Central memory CD8-positive, alpha-beta T cell (primary cell): ENCODE measurements around the gene CABP4.
"Not testable (repeated sequence)": the region's sequence is repeated elsewhere in the genome, so short reads cannot be mapped to it uniquely, and the experiment has no call there.

Experiments
- ATAC-seq: fragments of 150-1000 bp; cut with Tn5 transposase; replicated peaks from 2 replicates; pipeline ENCODE4 v1.10.0; 2022; ENCODE audit warnings: mild to moderate bottlenecking, moderate FRiP score, moderate number of reproducible peaks; ENCODE audit not compliant: poor library complexity, severe bottlenecking; ENCODE audit errors: extremely low read depth
- DNase-seq, 2 donors: peaks; one replicate each; pipeline ENCODE4 v3.0.0; 2021; ENCODE audit warnings: low spot score in 2 of 2
- H3K27ac Mint-ChIP-seq: one replicate; pipeline ENCODE4 v1.8.0; 2022; ENCODE audit warnings: low read depth, mild to moderate bottlenecking, moderate library complexity, mixed read lengths
- H3K27me3 Mint-ChIP-seq: one replicate; pipeline ENCODE4 v1.8.0; 2022; ENCODE audit warnings: mixed read lengths
- H3K36me3 Mint-ChIP-seq: one replicate; pipeline ENCODE4 v1.8.0; 2022; ENCODE audit warnings: mild to moderate bottlenecking, moderate library complexity, mixed read lengths; ENCODE audit not compliant: insufficient read depth
- H3K4me1 Mint-ChIP-seq: one replicate; pipeline ENCODE4 v1.8.0; 2022; ENCODE audit warnings: mixed read lengths
- H3K4me3 Mint-ChIP-seq: one replicate; pipeline ENCODE4 v1.8.0; 2022; ENCODE audit warnings: mild to moderate bottlenecking, moderate library complexity, mixed read lengths
- H3K9me3 Mint-ChIP-seq: one replicate; pipeline ENCODE4 v1.8.0; 2022; ENCODE audit warnings: mixed read lengths

The CABP4 gene

GRCh38 chr11:67422891-67423290 lies 32.3 kb upstream of the CABP4 start:
- DNase-seq, result no peak
- ATAC-seq, result no peak
- Mint-ChIP-seq H3K27me3 (no peaks in the 10 kb centered on the region), H3K36me3 (peaks cover 3% of the 10 kb centered on the region), H3K4me3 (no peak overlapping the region), H3K9me3 (no peaks in the 10 kb centered on the region), H3K4me1 (peaks cover 40% of the 10 kb centered on the region), H3K27ac (no peak overlapping the region)

DNA sequence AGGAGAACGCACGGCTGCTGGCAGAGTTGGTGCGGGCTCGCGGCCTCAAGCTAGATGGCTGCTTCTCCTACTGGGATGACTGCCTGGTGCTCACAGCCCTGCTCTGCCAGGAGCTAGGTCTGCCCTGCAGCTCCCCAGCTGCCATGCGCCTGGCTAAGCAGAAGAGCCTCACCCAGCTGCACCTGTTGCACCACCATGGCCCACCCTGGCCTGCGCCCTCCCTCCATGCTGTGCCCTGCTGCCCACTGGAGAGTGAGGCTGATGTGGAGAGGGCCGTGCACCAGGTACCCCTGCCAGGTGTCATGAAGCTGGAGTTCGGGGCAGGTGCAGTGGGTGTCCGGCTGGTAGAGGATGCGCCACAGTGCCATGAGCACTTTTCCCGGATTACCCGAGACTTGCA lies 31.7 kb upstream of the CABP4 start:
- DNase-seq (no peak), ATAC-seq (no peak)
- Mint-ChIP-seq H3K27me3 (no peaks in the 10 kb centered on the region), H3K4me1 (peaks cover 36% of the 10 kb centered on the region), H3K9me3 (no peaks in the 10 kb centered on the region), H3K36me3 (peaks cover 7% of the 10 kb centered on the region), H3K4me3 (no peak overlapping the region), H3K27ac (no peak overlapping the region)

DNA sequence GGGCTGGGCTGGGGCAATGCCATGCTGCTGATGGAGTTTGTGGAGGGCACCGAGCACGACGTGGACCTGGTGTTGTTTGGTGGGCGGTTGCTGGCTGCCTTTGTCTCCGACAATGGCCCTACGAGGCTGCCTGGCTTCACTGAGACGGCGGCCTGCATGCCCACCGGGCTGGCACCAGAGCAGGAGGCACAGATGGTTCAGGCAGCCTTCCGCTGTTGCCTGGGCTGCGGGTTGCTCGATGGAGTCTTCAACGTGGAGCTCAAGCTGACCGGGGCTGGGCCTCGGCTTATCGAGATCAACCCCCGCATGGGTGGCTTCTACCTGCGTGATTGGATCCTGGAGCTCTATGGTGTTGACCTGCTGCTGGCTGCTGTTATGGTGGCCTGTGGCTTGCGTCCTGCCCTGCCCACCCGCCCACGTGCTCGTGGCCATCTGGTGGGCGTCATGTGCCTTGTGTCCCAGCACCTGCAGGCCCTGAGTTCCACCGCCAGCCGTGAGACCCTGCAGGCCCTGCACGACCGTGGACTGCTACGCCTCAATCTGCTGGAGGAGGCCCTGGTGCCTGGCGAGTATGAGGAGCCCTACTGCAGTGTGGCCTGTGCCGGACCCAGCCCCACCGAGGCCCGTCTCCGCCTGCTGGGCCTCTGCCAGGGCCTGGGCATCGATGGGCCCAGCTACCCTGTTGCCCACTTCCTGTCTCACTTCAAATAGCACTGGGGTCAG lies 31.1 kb upstream of the CABP4 start:
- Mint-ChIP-seq H3K36me3 (peaks cover 12% of the 10 kb centered on the region), H3K27ac (peak overlapping the region; percentile 55)

DNA sequence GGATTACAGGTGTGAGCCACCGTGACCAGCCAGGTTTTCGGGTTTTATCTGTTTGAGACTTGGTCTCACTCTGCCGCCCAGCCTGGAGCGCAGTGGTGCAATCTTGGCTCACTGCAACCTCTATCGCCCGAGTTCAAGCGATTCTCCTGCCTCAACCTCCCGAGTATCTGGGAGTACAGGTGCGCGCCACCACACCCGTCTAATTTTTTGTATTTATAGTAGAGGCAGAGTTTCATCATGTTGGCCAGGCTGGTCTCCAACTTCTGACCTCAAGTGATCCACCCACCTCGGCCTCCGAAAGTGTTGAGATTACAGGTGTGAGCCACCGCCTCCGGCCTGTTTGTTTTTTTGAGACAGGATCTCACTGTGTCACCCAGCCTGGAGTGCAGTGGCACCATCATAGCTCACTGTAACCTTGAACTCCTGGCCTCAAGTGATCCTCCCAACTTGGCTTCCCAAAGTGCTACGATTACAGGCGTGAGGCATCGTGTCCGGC lies 27.7 kb upstream of the CABP4 start:
- not testable (repeated sequence) for H3K9me3 Mint-ChIP-seq, ATAC-seq, DNase-seq, H3K27me3 Mint-ChIP-seq
- H3K27ac Mint-ChIP-seq, result peak overlapping the region; percentile 96
- H3K36me3 Mint-ChIP-seq, result peaks cover 26% of the 10 kb centered on the region
- H3K4me1 Mint-ChIP-seq, result peaks cover 31% of the 10 kb centered on the region
- H3K4me3 Mint-ChIP-seq, result peak overlapping the region; percentile 90

More for the DNA sequence above, 31.1 kb upstream of the CABP4 start:
- no peaks in the 10 kb centered on the region for H3K27me3 Mint-ChIP-seq
- H3K4me3 Mint-ChIP-seq, result no peak overlapping the region
- ATAC-seq (no peak), DNase-seq (no peak)
- no peaks in the 10 kb centered on the region for H3K9me3 Mint-ChIP-seq
- peaks cover 38% of the 10 kb centered on the region for H3K4me1 Mint-ChIP-seq

DNA sequence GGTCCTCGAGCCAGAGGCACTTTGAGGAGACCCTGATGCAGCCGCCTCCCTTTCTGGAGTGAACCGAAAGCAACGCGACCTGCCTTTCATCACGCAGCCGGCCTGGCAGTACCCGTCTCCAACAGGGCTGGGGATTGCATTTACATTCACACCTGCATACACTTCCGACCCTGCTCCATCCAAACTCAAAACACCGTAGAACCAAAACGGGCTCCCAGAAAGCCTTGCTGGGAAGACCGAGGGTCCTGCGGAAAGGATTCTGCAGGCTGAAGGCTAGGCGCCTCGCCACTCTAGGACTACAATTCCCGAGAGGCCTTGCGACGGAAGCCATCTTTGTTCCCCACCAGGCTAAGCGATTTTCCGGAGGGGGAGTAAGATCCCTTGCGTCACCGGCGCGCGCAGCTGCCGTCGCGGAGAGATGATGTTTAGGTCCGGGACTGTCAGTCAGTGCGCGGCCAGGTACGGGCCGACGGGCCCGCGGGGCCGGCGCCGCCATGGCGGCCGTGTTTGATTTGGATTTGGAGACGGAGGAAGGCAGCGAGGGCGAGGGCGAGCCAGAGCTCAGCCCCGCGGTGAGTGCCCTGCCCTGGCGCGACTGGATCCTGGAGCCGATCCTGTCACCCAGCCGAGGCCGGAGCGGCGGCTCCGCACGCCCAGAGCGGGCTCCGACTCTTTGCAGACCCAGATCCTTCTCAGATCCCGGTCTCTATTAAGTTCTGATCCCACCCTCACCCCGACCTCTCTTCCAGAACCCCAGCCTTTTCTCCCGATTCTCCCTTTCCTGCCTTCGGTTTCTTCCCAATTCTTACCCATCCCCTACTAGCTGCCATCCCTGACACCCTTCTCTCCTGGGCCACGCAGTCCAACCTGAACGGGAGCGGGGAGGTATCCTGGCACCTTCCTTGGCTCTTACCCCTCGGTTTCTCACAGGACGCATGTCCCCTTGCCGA lies 26.8 kb upstream of the CABP4 start, which contains the start of gene RPS6KB2:
Gene RPS6KB2 (plus strand): TSS at position 443 of the 950 bp plus-strand sequence. CDS start 52 bp downstream, at position 495.
- Mint-ChIP-seq H3K27ac (peak within 1 kb of the TSS; percentile 96), H3K4me3 (peak within 1 kb of the TSS; percentile 90), H3K36me3 (peaks cover 31% of the 10 kb centered on the region), H3K4me1 (peaks cover 32% of the 10 kb centered on the region), H3K27me3 (no peaks in the 10 kb centered on the region), H3K9me3 (no peaks in the 10 kb centered on the region)
- ATAC-seq (peak; percentile 86), DNase-seq (peak; percentile 98 to 99)

DNA sequence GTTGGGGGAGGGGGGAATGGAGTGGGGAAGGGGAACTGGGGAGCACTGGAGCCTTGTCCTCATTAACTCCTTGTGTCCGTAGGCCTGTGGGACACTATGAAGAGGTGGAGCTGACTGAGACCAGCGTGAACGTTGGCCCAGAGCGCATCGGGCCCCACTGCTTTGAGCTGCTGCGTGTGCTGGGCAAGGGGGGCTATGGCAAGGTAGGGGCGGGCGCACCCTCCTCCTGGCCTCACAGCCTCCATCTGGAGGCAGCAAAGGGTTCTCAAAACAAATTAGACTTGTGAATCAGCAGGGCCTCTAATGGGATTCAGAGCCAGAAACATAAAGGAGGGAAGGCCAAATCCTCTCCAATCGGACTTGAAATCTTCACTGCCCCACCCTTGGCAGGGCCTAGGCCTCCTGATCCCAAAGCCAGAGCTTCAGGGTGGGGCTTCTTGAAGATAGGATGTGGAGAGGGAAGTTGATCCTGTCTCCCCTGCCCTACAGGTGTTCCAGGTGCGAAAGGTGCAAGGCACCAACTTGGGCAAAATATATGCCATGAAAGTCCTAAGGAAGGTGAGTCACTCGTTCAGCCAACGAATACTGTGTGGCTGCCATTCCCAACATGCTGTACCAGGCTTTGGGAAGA lies 26.0 kb upstream of the CABP4 start:
- Mint-ChIP-seq H3K27me3 (no peaks in the 10 kb centered on the region), H3K4me3 (peak overlapping the region; percentile 90), H3K9me3 (no peaks in the 10 kb centered on the region), H3K4me1 (peaks cover 41% of the 10 kb centered on the region), H3K27ac (peak overlapping the region; percentile 96), H3K36me3 (peaks cover 37% of the 10 kb centered on the region)
- no peak for DNase-seq
- no peak for ATAC-seq

DNA sequence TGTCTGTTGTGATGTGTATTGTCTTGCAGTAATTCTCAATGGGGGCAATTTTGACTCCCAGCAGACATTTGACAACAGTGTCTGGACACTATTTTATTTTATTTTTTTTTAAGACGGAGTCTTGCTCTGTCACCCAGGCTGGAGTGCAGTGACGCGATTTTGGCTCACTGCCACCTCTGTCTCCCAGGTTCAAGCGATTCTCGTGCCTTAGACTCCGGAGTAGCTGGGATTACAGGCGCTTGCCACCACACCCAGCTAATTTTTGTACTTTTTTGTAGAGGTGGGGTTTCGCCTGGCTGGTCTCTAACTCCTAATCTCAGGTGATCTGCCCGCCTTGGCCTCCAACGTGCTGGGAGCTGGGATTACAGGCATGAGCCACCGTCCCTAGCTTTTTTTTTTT lies 25.4 kb upstream of the CABP4 start:
- Mint-ChIP-seq H3K27ac (no peak overlapping the region), H3K4me1 (peaks cover 41% of the 10 kb centered on the region), H3K36me3 (peaks cover 42% of the 10 kb centered on the region)

DNA sequence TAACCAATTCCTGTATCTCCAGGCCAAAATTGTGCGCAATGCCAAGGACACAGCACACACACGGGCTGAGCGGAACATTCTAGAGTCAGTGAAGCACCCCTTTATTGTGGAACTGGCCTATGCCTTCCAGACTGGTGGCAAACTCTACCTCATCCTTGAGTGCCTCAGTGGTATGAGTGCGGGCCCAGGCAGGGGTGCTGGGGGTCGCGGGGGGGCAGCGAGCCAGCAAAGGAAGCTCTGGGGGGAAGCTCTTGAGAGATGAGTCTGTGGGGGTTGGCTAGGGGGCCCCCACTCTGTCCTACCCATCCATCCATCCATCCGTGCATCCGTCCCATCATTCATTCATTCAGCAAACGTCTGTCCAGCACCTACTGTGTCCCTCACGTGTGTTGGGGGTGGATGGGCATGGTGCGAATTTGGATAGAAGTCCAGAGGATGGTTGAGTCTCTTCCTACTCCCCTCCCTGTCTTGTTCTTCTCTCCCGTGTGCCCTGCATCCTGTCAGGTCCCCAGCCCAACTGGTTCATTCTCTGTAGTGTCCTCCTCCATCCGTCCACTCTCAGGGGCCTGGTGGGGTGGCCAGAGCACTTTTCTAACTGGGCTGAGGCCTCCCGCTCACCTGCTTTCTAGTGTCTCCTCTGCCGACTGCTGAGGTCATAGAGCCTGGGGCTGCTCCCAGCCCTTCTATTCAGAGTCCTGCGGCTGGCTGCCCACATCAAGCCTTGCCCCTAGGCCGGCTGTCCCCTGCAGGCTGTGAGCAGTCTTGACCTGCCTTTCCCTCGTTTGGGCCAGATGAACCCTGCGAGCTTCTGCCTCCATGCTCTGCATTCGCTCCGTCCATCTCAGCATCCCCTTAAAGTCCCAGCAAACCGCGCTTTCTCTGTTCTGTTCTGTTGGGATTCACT lies 23.6 kb upstream of the CABP4 start:
- Mint-ChIP-seq H3K4me3 (peak overlapping the region; percentile 55), H3K36me3 (peaks cover 54% of the 10 kb centered on the region), H3K27me3 (no peaks in the 10 kb centered on the region), H3K27ac (no peak overlapping the region), H3K9me3 (no peaks in the 10 kb centered on the region), H3K4me1 (peaks cover 51% of the 10 kb centered on the region)
- DNase-seq (no peak), ATAC-seq (no peak)

More for the DNA sequence above, 25.4 kb upstream of the CABP4 start:
- H3K27me3 Mint-ChIP-seq, result no peaks in the 10 kb centered on the region
- H3K9me3 Mint-ChIP-seq, result no peaks in the 10 kb centered on the region
- DNase-seq (no peak), ATAC-seq (no peak)
- H3K4me3 Mint-ChIP-seq, result peak overlapping the region; percentile 90

DNA sequence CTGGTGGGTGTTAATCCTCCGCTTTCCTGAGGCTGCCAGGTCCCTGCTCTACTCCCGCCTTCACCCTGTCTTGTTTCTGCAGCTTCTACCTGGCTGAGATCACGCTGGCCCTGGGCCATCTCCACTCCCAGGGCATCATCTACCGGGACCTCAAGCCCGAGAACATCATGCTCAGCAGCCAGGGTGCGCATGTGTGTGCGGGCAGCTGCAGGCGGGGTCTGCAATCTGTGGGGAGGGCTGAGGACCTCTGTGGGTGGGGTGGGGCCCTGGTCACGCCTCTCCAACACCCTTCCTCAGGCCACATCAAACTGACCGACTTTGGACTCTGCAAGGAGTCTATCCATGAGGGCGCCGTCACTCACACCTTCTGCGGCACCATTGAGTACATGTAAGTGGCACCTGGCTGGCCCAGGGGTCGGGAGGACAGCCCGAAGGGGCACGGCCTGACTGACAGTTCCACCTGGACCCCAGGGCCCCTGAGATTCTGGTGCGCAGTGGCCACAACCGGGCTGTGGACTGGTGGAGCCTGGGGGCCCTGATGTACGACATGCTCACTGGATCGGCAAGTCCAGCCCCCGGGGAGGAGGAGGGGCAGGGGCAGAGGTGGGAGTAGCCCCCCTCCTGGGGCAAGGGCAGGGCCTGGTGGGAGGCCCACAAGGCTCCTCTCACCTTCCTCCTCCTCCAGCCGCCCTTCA lies 22.4 kb upstream of the CABP4 start:
- H3K27ac Mint-ChIP-seq, result peak overlapping the region; percentile 62
- no peak for DNase-seq

DNA sequence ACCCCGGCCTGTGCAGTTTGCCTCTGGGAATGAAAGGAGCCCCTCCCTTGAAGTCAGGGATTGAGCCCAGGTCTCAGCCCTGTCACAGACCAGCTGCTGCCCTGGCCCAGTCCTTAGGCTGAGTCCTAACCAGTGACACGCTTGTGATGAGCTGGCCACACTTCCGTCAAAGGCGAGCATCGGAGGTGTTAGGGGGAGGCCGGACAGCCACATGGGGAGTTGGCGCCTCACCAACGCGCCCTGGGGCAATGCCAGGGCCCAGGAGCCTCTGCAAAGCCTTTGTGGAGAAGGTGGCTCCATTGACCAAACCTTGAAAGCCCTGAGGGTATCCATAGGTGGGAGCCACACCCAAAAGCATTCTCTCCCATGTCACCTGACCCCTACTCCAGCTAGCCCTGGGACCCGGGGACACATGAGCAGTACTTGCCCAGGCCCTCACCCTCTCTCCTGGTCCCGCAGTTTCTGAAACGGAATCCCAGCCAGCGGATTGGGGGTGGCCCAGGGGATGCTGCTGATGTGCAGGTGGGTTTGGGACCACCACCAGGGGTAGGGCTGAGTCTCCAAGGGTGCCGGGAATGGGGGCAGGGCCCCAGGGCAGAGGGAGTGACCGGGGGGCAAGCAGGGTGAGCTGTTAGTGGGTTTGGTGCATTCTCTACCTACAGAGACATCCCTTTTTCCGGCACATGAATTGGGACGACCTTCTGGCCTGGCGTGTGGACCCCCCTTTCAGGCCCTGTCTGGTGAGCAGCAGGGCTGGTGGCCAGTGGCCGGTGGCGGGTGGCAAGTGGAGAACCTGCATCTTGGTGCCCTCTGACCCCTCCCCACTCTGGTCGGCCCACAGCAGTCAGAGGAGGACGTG lies 21.4 kb upstream of the CABP4 start:
- no peaks in the 10 kb centered on the region for H3K27me3 Mint-ChIP-seq
- H3K27ac Mint-ChIP-seq, result peak overlapping the region; percentile 62
- peaks cover 57% of the 10 kb centered on the region for H3K36me3 Mint-ChIP-seq
- H3K9me3 Mint-ChIP-seq, result no peaks in the 10 kb centered on the region
- H3K4me1 Mint-ChIP-seq, result peaks cover 52% of the 10 kb centered on the region
- DNase-seq (no peak), ATAC-seq (no peak)
- peak overlapping the region; percentile 96 for H3K4me3 Mint-ChIP-seq

More for the DNA sequence above, 22.4 kb upstream of the CABP4 start:
- ATAC-seq, result no peak
- H3K4me1 Mint-ChIP-seq, result peaks cover 54% of the 10 kb centered on the region
- peaks cover 63% of the 10 kb centered on the region for H3K36me3 Mint-ChIP-seq
- H3K27me3 Mint-ChIP-seq, result no peaks in the 10 kb centered on the region
- peak overlapping the region; percentile 96 for H3K4me3 Mint-ChIP-seq
- H3K9me3 Mint-ChIP-seq, result no peaks in the 10 kb centered on the region
